ENCODE results near the gene APBB2. TPM values are rescaled to one million over a fixed set of nuclear protein-coding genes. Genes with fewer than 3 reads are reported as not detected.

Gene APBB2
- total and polyA plus RNA-seq, 10 of the 15 experiments (the other 5 are each of a cell fraction or from before 2014, with no cell fraction given) = 2.7 to 24.6 (median 19.0) TPM

GRCh38 chr4:40986375-40986774, 228.0 kb downstream of the APBB2 start:
- no peaks in the 10 kb centered on the region for H3K9me3 ChIP-seq (replicated peaks; ENCODE audit: control insufficient read depth, insufficient read depth, low read length)
- H3K36me3 ChIP-seq (ENCODE audit: control insufficient read depth in 2 of 2, insufficient read depth in 2 of 2, low read length in 1 of 2) = no peaks in the 10 kb centered on the region
- TF ChIP-seq ZBTB33 (IDR thresholded peaks at IDR 0.05) (no peak), JUND (IDR thresholded peaks at IDR 0.05; ENCODE audit: low read depth, low read length) (no peak), TCF3 (IDR thresholded peaks at IDR 0.05; ENCODE audit: borderline replicate concordance, insufficient read depth, low read depth, low read length) (no peak), ZBTB40 (IDR thresholded peaks at IDR 0.05; ENCODE audit: borderline replicate concordance) (no peak), YY1 (IDR thresholded peaks at IDR 0.05; ENCODE audit: low read depth, low read length) (no peak), TCF7 (IDR thresholded peaks at IDR 0.05; ENCODE audit: borderline replicate concordance) (no peak)
- peaks cover 17% of the 10 kb centered on the region for H3K4me1 ChIP-seq (ENCODE audit: control insufficient read depth, insufficient read depth, low read length)
- no peaks in the 10 kb centered on the region for H3K27me3 ChIP-seq (replicated peaks in 1 of 2; ENCODE audit: control insufficient read depth in 2 of 2, insufficient read depth in 2 of 2, low read length in 1 of 2)
- no peaks in the 10 kb centered on the region for H4K20me1 ChIP-seq (ENCODE audit: control insufficient read depth, insufficient read depth)
- no peak for FAIRE-seq
- no peak overlapping the region for H3K9ac ChIP-seq (ENCODE audit: control insufficient read depth, insufficient read depth, low read length)
- in situ Hi-C loops (cut with MboI) (no loop called here), intact Hi-C loops (cut with micrococcal nuclease; ENCODE audit: unreplicated experiment) (no loop called here)
- POLR2A ChIA-PET = interaction anchor here (1.2 kb wide), 1 partner anchor 12 kb away, joined by 4 read pairs; no protein-coding TSS in a partner anchor
- CTCF ChIA-PET = interaction anchor here (0.6 to 17.4 kb wide), 7 partner anchors 10 to 230 kb away, joined by 3 to 567 read pairs (median 4); partner anchors contain the start of gene APBB2
- BruUV-seq (replicated peaks) = no TSS peak
- RAD21 ChIA-PET (ENCODE audit: unreplicated experiment) = interaction anchor here (1.0 kb wide), 1 partner anchor 10 kb away, joined by 10 read pairs; no protein-coding TSS in a partner anchor
- no peaks in the 10 kb centered on the region; the same call in none of the 2 replicates for H3K79me2 ChIP-seq (ENCODE audit: control insufficient read depth, insufficient read depth, low read length)
- no peak for ATAC-seq
- no peak overlapping the region for H3K27ac ChIP-seq (ENCODE audit: control insufficient read depth, insufficient read depth)
- no peak overlapping the region for H2AFZ ChIP-seq (ENCODE audit: control insufficient read depth, low read depth, low read length)
- H3K4me3 ChIP-seq = no peak overlapping the region
- 74% methylated on average over 3 of the region's 3 CpGs for WGBS (ENCODE audit: insufficient coverage, insufficient replicate concordance, low lambda C conversion rate, missing lambda C conversion rate)
- SMC1A ChIA-PET (ENCODE audit: uncharacterized antibody, unreplicated experiment) = interaction anchor here (0.8 to 3.3 kb wide), 15 partner anchors 10 to 228 kb away, joined by 3 to 13 read pairs (median 3); partner anchors contain the start of gene APBB2
- no peak for DNase-seq (ENCODE audit: low read depth, low spot score)
- H3K4me2 ChIP-seq (ENCODE audit: control insufficient read depth, insufficient read depth) = no peak overlapping the region
